Measurements from ENCODE around the gene MGAT4B.
"Not testable (repeated sequence)": the region's sequence is repeated elsewhere in the genome, so short reads cannot be mapped to it uniquely, and the experiment has no call there.

MGAT4B gene

DNA sequence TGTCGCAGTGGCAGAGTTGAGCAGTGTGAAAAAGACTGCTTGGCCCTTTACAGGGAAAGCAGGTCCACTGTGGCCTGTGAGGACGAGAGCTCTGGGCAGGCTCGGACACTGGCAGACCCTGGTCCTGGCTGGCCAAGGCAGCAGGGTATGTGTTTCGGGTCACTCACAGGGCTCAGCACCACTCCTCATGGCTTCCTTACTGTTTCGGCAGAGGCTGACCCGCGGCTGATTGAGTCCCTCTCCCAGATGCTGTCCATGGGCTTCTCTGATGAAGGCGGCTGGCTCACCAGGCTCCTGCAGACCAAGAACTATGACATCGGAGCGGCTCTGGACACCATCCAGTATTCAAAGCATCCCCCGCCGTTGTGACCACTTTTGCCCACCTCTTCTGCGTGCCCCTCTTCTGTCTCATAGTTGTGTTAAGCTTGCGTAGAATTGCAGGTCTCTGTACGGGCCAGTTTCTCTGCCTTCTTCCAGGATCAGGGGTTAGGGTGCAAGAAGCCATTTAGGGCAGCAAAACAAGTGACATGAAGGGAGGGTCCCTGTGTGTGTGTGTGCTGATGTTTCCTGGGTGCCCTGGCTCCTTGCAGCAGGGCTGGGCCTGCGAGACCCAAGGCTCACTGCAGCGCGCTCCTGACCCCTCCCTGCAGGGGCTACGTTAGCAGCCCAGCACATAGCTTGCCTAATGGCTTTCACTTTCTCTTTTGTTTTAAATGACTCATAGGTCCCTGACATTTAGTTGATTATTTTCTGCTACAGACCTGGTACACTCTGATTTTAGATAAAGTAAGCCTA, 29.8 kb upstream of the MGAT4B start:
- H3K9me3 ChIP-seq (ENCODE audit: control insufficient read depth in 5 of 5, low read length in 5 of 5), result no peaks in the 10 kb centered on the region
- no peak overlapping the region for H3K9ac ChIP-seq (ENCODE audit: low read length in 5 of 5)
- peaks cover 5 to 81% (median 74%) of the 10 kb centered on the region in 5 donors for H3K36me3 ChIP-seq (ENCODE audit: control insufficient read depth in 5 of 5, insufficient read depth in 5 of 5, low read length in 5 of 5)
- H3K27ac ChIP-seq (ENCODE audit: low read depth, low read length), result peak overlapping the region; percentile 69
- H3K4me3 ChIP-seq (ENCODE audit: low read depth in 1 of 5, low read length in 5 of 5), result no peak overlapping the region
- H3K4me1 ChIP-seq (ENCODE audit: control insufficient read depth in 5 of 5, insufficient read depth in 5 of 5, low read length in 5 of 5), result peaks cover 2 to 8% (median 5%) of the 10 kb centered on the region in 5 donors
- no peaks in the 10 kb centered on the region for H3K27me3 ChIP-seq (ENCODE audit: control insufficient read depth in 5 of 5, insufficient read depth in 4 of 5, low read length in 5 of 5)

DNA sequence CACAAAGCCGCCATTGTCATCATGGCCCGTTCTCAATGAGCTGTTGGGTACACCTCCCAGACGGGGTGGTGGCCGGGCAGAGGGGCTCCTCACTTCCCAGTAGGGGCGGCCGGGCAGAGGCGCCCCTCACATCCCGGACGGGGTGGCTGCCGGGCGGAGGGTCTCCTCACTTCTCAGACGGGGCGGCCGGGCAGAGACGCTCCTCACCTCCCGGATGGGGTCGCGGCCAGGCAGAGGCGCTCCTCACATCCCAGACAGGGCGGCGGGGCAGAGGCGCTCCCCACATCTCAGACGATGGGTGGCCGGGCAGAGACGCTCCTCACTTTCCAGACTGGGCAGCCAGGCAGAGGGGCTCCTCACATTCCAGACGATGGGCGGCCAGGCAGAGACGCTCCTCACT, 28.2 kb upstream of the MGAT4B start:
- not testable (repeated sequence) for H3K27ac ChIP-seq (ENCODE audit: low read depth, low read length); H3K9ac ChIP-seq (ENCODE audit: low read length in 5 of 5); H3K4me3 ChIP-seq (ENCODE audit: low read depth in 1 of 5, low read length in 5 of 5); H3K9me3 ChIP-seq (ENCODE audit: control insufficient read depth in 5 of 5, low read length in 5 of 5); H3K27me3 ChIP-seq (ENCODE audit: control insufficient read depth in 5 of 5, insufficient read depth in 4 of 5, low read length in 5 of 5); H3K4me1 ChIP-seq (ENCODE audit: control insufficient read depth in 5 of 5, insufficient read depth in 5 of 5, low read length in 5 of 5)
- H3K36me3 ChIP-seq (ENCODE audit: control insufficient read depth in 5 of 5, insufficient read depth in 5 of 5, low read length in 5 of 5), result peaks cover 11 to 81% (median 74%) of the 10 kb centered on the region in 5 donors

DNA sequence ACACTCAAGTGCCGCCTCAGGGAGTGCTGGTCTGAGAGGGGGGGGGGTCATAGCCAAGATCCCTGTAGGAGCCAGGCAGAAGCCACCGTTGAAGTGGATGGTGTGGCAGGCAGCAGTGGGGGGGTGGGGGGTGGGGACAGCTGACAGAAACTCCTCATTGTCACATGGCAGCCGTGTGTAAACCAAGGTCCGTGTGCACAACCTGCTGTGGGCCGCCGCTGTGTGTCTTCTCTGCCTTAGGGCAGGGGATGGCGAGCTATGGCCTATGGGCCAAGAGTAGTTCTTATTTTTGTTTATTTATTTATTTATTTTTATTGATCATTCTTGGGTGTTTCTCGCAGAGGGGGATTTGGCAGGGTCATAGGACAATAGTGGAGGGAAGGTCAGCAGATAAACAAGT, 27.5 kb upstream of the MGAT4B start:
- Histone ChIP-seq H3K36me3 (ENCODE audit: control insufficient read depth in 5 of 5, insufficient read depth in 5 of 5, low read length in 5 of 5) (peaks cover 11 to 86% (median 77%) of the 10 kb centered on the region in 5 donors), H3K9ac (ENCODE audit: low read length in 5 of 5) (no peak overlapping the region), H3K9me3 (ENCODE audit: control insufficient read depth in 5 of 5, low read length in 5 of 5) (no peaks in the 10 kb centered on the region), H3K27ac (ENCODE audit: low read depth, low read length) (no peak overlapping the region), H3K4me1 (ENCODE audit: control insufficient read depth in 5 of 5, insufficient read depth in 5 of 5, low read length in 5 of 5) (peaks cover 0 to 8% (median 7%) of the 10 kb centered on the region in 5 donors), H3K4me3 (ENCODE audit: low read depth in 1 of 5, low read length in 5 of 5) (no peak overlapping the region), H3K27me3 (ENCODE audit: control insufficient read depth in 5 of 5, insufficient read depth in 4 of 5, low read length in 5 of 5) (no peaks in the 10 kb centered on the region)

DNA sequence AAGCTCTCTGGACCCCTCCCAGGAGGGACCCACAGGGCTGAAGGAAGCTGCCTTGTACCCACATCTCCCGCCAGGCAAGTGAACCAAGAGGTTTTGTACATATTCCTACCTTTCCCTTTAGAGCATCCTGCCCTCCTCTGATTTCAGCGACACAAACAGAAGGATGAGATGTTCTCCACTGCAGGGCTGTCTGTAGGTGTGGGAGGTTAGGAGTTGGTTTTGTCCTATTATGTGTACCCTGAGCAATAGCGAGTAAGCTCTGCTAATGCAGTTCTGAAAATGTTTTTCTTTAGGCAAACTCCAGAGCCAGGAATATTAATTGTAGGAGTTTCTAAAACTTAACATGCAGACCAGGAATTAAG, 27.0 kb upstream of the MGAT4B start:
- H3K4me1 ChIP-seq (ENCODE audit: control insufficient read depth in 5 of 5, insufficient read depth in 5 of 5, low read length in 5 of 5), result peaks cover 0 to 11% (median 10%) of the 10 kb centered on the region in 5 donors
- H3K9ac ChIP-seq (ENCODE audit: low read length in 5 of 5), result no peak overlapping the region
- H3K4me3 ChIP-seq (ENCODE audit: low read depth in 1 of 5, low read length in 5 of 5), result no peak overlapping the region
- H3K27ac ChIP-seq (ENCODE audit: low read depth, low read length), result peak overlapping the region; percentile 9
- peaks cover 11 to 89% (median 80%) of the 10 kb centered on the region in 5 donors for H3K36me3 ChIP-seq (ENCODE audit: control insufficient read depth in 5 of 5, insufficient read depth in 5 of 5, low read length in 5 of 5)
- H3K9me3 ChIP-seq (ENCODE audit: control insufficient read depth in 5 of 5, low read length in 5 of 5), result no peaks in the 10 kb centered on the region
- H3K27me3 ChIP-seq (ENCODE audit: control insufficient read depth in 5 of 5, insufficient read depth in 4 of 5, low read length in 5 of 5), result no peaks in the 10 kb centered on the region

DNA sequence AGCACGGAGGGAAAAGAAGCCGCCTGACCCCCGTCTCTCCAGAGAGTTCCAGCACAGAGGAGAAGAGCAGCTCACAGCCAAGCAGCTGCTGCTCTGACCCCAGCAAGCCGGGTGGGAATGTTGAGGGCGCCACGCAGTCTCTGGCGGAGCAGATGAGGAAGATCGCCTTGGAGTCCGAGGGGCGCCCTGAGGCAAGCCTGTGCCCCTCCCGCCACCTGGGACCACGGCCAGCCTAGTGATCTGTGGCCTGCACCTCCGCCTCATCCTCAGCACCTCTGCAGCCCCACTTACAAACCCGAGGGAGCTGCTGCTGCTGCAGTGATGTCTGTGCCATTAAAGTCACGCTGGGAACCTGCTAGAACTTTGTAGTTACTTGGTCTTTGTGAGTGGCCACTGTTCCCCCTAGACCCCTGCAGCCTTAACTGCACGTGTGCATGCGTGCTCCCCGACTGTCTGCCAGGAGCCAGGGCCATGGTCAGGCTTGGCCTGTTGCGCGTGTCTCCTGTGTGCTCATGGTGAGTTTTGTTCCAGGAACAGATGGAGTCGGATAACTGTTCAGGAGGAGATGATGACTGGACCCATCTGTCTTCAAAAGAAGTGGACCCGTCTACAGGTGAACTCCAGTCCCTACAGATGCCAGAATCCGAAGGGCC, 26.5 kb upstream of the MGAT4B start:
- no peak overlapping the region for H3K9ac ChIP-seq (ENCODE audit: low read length in 5 of 5)
- H3K9me3 ChIP-seq (ENCODE audit: control insufficient read depth in 5 of 5, low read length in 5 of 5), result no peaks in the 10 kb centered on the region
- peak overlapping the region; percentile 9 for H3K27ac ChIP-seq (ENCODE audit: low read depth, low read length)

DNA sequence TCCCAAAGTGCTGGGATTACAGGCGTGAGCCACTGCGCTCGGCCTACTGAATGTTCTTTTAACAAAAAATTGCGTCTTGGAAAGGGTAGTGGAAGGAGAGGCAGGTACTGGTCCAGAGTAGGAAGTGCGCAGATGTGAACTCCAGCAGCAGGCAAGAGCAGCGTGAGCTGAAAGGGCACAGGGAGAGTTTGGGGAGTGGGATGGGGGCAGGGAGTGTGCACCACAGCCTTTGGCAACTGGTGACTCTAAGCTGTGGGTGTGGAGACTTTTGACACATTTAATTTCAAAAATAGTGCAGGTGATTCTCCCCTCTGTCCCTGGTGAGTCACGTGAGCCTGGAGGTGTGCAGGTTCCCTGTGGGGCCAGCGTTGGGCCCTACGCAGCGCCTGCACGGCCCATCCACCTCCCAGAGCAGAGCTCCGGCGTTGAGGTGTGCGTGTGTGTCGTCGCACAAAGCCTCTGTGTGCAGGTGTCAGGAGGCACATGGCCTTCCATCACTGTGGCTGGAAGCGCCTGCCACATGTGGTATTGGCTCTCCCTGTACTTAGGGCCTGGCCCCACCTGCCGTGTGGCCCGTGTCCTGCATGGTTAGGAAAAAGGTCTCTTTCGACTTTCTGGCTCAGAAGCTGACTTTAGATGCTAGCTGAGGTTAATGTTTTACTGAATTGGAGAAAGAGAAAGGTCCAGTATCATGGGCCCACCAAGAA, 25.5 kb upstream of the MGAT4B start:
- no peak overlapping the region for H3K4me3 ChIP-seq (ENCODE audit: low read depth in 1 of 5, low read length in 5 of 5)
- H3K9ac ChIP-seq (ENCODE audit: low read length in 5 of 5), result no peak overlapping the region
- H3K27me3 ChIP-seq (ENCODE audit: control insufficient read depth in 5 of 5, insufficient read depth in 4 of 5, low read length in 5 of 5), result no peaks in the 10 kb centered on the region
- H3K9me3 ChIP-seq (ENCODE audit: control insufficient read depth in 5 of 5, low read length in 5 of 5), result no peaks in the 10 kb centered on the region
- H3K36me3 ChIP-seq (ENCODE audit: control insufficient read depth in 5 of 5, insufficient read depth in 5 of 5, low read length in 5 of 5), result peaks cover 11 to 88% (median 76%) of the 10 kb centered on the region in 5 donors
- peaks cover 2 to 18% (median 16%) of the 10 kb centered on the region in 5 donors for H3K4me1 ChIP-seq (ENCODE audit: control insufficient read depth in 5 of 5, insufficient read depth in 5 of 5, low read length in 5 of 5)
- H3K27ac ChIP-seq (ENCODE audit: low read depth, low read length), result no peak overlapping the region

More for the DNA sequence above, 26.5 kb upstream of the MGAT4B start:
- H3K4me3 ChIP-seq (ENCODE audit: low read depth in 1 of 5, low read length in 5 of 5), result no peak overlapping the region
- H3K27me3 ChIP-seq (ENCODE audit: control insufficient read depth in 5 of 5, insufficient read depth in 4 of 5, low read length in 5 of 5), result no peaks in the 10 kb centered on the region
- H3K4me1 ChIP-seq (ENCODE audit: control insufficient read depth in 5 of 5, insufficient read depth in 5 of 5, low read length in 5 of 5), result peaks cover 0 to 11% (median 10%) of the 10 kb centered on the region in 5 donors
- H3K36me3 ChIP-seq (ENCODE audit: control insufficient read depth in 5 of 5, insufficient read depth in 5 of 5, low read length in 5 of 5), result peaks cover 11 to 88% (median 77%) of the 10 kb centered on the region in 5 donors

DNA sequence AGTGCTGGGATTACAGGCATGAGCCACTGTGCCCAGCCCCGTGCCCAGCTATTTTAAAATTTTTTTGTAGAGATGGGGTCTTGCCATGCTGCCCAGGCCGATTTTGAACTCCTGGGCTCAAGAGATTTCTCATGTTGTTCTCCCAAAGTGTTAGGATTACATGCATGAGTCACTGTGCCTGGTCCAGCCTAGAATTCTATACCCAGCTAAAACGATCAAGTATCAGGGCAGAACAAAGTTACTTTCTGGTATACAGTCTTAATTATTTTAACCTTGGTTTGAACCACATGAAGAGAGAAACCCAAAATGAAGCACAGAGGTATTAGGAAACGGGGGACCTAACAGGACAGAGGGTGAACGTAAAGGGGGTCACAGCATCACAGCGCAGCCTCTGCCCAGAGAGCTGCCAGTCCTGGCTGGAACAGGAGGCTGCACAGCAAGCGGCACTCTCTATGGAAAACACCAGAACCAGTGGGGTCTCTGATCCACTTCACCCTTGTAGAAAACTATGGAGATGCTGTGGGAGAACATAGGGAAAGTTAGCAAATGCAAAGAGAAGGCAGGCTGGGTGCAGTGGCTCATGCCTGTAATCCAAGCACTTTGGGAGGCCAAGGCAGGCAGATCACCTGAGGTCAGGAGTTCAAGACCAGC, 24.3 kb upstream of the MGAT4B start:
- no peaks in the 10 kb centered on the region for H3K9me3 ChIP-seq (ENCODE audit: control insufficient read depth in 5 of 5, low read length in 5 of 5)
- H3K4me1 ChIP-seq (ENCODE audit: control insufficient read depth in 5 of 5, insufficient read depth in 5 of 5, low read length in 5 of 5), result peaks cover 0 to 24% (median 15%) of the 10 kb centered on the region in 5 donors
- peaks cover 9 to 88% (median 76%) of the 10 kb centered on the region in 5 donors for H3K36me3 ChIP-seq (ENCODE audit: control insufficient read depth in 5 of 5, insufficient read depth in 5 of 5, low read length in 5 of 5)

DNA sequence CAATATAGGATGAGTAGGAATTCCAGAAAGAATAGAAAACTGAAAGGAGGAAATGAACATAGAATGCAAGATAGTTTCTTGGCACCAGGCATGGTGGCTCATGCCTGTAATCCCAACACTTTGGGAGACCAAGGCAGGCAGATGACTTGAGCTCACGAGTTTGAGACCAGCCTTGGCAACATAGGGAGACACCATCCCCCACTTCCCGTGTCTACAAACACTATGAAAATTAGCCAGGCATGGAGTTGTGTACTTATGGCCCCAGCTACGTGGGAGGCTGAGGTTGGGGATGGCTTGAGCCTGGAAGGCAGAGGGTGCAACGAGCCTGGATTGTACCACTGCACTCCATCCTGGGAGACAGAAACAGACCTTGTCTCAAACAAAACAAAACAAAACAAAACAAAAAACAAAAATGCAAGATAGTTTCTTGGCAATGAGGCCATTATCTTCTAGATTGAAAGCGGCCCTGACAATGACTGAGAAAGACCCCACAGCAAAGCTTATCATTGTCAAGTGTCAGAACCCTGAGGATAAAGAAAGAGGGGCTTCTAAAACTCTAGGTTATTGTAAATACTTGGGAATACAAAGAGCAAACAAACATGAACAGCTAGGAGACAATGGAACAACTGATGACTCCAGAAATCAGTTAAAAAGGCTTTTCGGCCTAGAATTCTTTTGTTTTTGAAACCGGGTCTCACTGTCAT, 23.2 kb upstream of the MGAT4B start:
- Histone ChIP-seq H3K36me3 (ENCODE audit: control insufficient read depth in 5 of 5, insufficient read depth in 5 of 5, low read length in 5 of 5) (peaks cover 9 to 92% (median 83%) of the 10 kb centered on the region in 5 donors), H3K9ac (ENCODE audit: low read length in 5 of 5) (no peak overlapping the region), H3K27me3 (ENCODE audit: control insufficient read depth in 5 of 5, insufficient read depth in 4 of 5, low read length in 5 of 5) (no peaks in the 10 kb centered on the region), H3K4me3 (ENCODE audit: low read depth in 1 of 5, low read length in 5 of 5) (no peak overlapping the region), H3K4me1 (ENCODE audit: control insufficient read depth in 5 of 5, insufficient read depth in 5 of 5, low read length in 5 of 5) (peaks cover 0 to 34% (median 25%) of the 10 kb centered on the region in 5 donors), H3K9me3 (ENCODE audit: control insufficient read depth in 5 of 5, low read length in 5 of 5) (no peaks in the 10 kb centered on the region), H3K27ac (ENCODE audit: low read depth, low read length) (peak overlapping the region; percentile 15)

More for the DNA sequence above, 24.3 kb upstream of the MGAT4B start:
- no peak overlapping the region for H3K9ac ChIP-seq (ENCODE audit: low read length in 5 of 5)
- H3K27ac ChIP-seq (ENCODE audit: low read depth, low read length), result peak overlapping the region; percentile 18
- no peak overlapping the region for H3K4me3 ChIP-seq (ENCODE audit: low read depth in 1 of 5, low read length in 5 of 5)
- H3K27me3 ChIP-seq (ENCODE audit: control insufficient read depth in 5 of 5, insufficient read depth in 4 of 5, low read length in 5 of 5), result no peaks in the 10 kb centered on the region

DNA sequence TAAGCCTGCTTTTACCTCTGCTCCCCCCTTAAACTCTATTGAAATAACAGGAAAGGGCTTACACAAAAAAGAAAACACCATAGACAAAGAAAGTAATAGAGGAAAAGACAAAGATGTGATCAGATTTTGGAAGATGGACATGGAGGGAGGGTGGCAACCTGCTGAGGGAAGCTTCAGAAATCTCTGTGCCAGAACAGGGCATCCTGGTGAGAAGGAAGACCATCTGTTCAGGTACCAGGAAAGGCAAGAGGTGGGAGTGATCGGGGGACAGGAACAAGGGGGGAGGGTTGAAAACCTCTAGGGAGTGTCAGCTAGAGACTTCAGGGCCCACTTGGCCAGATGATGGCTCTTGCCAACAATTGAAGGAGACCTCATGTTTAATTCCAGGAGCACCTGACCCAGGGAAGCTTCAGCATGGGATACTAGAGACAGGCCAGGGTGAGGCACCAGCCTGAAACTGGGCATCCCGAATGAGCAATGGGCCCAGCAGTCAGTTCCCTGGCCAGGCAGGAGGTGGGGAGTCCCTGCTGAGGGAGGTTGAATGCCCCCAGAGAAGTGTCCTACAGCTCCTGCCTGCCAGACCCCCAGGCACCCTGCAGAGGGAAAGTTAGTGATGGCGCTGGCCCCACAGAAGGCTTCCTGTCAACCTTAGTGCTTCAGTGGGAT, 22.2 kb upstream of the MGAT4B start:
- Histone ChIP-seq H3K27me3 (ENCODE audit: control insufficient read depth in 5 of 5, insufficient read depth in 4 of 5, low read length in 5 of 5) (no peaks in the 10 kb centered on the region), H3K9me3 (ENCODE audit: control insufficient read depth in 5 of 5, low read length in 5 of 5) (no peaks in the 10 kb centered on the region), H3K9ac (ENCODE audit: low read length in 5 of 5) (peak overlapping the region in 1 of 5 donors; percentile 15), H3K4me3 (ENCODE audit: low read depth in 1 of 5, low read length in 5 of 5) (no peak overlapping the region), H3K36me3 (ENCODE audit: control insufficient read depth in 5 of 5, insufficient read depth in 5 of 5, low read length in 5 of 5) (peaks cover 9 to 99% (median 92%) of the 10 kb centered on the region in 5 donors), H3K27ac (ENCODE audit: low read depth, low read length) (peak overlapping the region; percentile 35), H3K4me1 (ENCODE audit: control insufficient read depth in 5 of 5, insufficient read depth in 5 of 5, low read length in 5 of 5) (peaks cover 3 to 44% (median 35%) of the 10 kb centered on the region in 5 donors)
